HS-5 (cell line): ENCODE results near the gene ASB3.
A peak's percentile ranks its signal among the peaks of the same experiment; 100 is the strongest.
"Not testable (repeated sequence)": the region's sequence is repeated elsewhere in the genome, so short reads cannot be mapped to it uniquely, and the experiment has no call there.

Source experiments
- DNase-seq: peaks from one replicate; pipeline ENCODE4 v3.0.0-alpha.2; 2012; ENCODE audit warnings: low read depth

Gene ASB3

DNA sequence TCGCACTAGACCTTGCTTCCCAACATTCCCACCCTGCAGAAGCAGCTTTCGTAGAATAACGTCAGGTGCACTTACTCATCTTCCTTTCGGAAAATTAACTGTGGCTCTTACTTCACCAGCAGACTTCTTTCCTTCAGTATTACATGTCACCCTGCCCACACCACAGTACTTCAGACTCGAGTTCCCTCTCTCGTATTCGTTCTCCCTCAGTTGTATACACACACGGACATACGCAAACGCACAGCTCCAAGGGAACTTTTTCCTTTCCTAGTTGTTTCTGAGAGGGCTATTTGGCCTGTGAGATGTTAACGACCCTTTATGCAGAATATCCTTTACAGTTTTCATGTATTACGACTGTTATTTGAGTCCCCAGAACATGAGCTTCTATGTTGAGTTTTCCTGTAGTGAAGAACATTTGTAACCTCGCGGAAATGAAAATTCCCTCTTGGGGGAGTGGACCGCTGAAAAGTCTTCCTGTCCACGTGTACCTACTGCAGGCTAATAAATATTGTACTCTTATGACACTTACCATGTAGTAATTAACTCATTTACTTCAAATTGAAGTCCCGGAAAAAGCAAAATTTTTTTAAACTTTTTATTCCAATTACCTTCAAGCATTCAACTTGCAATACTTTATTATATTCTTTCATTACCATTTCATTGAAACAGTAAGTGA lies 999 bp upstream of the ASB3 start:
- no peak for DNase-seq

DNA sequence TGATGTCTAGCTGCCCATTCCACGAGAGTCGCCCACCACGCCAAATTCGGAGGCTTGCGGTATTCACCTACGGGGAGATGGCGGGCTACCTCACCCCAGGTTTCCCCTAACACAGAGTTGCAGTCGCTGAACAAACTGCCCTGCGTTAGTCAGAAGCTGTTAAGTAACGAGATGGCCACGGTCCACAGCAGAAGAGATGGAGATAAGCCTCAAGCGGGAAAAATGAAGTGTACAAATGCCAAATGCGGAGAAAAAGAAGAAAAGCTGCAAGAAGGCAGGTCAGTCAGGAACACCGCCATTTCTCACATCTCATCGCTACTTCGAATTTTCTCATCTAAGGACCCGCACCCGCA lies 425 bp downstream of the ASB3 start:
- peak; percentile 25 for DNase-seq

DNA sequence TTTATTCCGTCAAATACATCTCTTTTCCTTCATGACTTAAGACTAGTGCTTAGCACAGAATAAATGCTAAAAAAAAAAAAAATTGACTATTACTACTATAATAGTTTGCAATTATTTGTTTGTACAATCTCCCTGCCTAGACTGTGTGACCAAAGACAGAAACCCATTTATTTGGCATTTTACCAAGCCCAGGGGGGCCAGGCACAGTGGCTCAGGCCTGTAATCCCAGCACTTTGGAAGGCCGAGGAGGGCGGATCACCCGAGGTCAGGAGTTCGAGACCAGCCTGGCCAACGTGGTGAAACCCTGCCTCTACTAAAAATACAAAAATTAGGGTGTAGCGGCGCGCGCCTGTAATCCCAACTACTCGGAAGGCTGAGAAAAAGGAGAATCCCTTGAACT lies 1.4 kb downstream of the ASB3 start:
- DNase-seq, result no peak

DNA sequence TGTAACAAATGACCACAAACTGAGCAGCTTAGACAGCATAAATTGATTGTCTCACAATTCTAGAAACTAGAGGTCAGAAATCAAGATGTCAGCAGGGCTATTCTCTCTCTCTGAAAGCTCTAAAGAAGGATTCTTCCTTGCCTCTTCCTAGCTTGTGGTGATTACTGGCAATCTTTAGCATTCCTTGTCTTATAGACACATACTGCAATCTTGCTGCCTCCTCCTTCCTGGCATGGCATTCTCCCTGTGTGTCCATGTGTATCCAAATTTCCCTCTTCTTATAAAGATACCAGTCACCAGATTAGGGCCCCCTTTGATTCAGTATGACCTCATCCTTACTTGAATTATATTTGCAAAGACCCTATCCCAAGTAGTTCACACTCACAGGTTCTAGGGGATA lies 2.3 kb downstream of the ASB3 start:
- no peak for DNase-seq

DNA sequence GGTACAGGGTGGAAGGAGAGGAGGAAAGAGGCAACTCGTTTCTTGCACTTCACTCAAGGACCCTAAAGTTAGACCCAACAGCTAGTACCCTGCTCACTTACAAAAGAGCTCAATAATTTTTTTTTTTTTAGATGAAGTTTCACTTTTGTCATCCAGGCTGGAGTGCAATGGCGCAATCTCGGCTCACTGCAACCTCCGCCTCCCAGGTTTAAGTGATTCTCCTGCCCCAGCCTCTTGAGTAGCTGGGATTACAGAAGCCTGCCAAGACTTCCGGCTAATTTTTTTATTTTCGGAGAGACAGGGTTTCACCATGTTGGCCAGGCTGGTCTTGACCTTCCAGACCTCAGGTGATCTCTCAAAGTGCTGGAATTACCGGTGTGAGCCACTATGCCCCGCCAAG lies 4.1 kb downstream of the ASB3 start:
- DNase-seq, result no peak

DNA sequence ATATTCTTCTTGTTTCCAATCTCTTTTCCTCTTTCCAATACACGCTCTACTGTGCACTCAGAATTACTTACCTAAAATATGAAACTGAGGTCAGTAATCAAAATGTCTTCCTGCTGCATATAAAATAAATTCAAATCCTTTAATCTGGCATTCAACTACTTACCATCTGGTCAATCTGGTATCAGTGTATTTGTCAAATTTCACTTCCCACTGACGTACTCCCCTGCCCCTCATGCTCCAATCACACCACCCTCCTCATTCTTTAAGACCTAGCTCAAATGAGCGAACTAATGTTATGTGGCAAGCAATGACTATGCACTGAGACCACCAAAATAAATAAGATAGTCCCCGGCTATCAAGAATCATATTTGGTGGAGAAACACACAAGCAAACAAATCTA lies 6.7 kb downstream of the ASB3 start:
- no peak for DNase-seq

DNA sequence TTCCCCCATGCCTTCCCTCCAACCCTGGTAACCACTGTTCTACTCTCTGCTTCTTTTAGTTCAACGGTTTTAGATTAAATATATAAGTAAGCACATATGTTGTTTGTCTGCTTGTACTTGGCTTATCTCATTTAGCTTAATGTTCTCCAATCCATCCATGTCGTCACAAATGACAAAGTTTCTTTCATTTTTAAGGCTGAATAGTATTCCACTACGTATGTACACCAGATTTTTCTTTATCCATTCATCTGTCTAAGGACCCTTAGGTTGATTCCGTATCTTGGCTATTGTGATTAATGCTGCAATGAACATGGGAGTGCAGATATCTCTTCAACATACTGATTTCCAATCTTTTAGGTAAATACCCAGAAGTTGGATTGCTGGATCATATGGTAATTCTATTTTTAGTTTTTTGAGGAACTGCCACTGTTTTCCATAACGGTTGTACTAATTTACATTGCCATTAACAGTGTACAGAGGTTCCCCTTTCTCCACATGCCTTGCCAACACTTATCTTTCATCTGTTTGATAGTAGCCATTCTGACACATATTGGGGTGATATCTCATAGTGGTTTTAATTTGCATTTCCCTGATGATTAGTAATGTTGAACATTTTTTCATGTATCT lies 8.1 kb downstream of the ASB3 start:
- DNase-seq, result no peak

DNA sequence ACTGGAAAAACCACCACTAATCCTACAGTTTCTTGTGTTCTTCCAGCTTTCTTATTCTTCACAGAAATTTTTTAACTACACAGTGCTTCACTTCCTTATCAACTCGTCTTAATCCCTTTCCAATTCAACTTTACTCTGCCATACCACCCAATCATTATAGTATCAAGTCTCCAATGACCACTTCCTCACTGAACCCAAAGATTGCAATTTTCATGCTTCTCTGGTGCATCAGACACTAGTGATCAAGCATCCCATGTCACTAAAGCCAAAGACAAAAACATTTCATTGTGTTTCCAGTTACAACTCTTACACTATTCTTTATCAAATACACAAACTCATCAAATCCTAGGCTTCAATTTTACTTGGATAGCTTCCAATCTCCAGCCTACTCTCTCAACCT lies 9.6 kb downstream of the ASB3 start:
- DNase-seq, result no peak

DNA sequence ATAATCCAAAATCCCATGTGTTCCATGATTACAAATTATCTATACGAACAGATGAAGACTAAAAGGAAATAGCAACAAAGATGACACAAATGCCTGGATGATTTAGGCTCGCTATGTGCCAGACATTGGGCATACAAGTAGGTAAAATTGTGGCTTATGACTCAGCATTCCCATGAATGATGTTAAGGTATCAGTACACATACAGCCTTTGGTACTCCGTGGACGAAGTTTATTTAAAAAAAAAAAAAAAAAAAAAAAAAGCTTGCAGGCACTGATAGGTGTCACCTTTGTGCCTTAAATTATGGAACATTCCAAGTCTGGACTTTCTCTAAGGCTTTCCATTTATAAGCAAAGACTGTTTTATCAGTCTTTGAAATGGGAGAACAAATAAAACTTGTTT lies 16.5 kb downstream of the ASB3 start:
- DNase-seq, result no peak

DNA sequence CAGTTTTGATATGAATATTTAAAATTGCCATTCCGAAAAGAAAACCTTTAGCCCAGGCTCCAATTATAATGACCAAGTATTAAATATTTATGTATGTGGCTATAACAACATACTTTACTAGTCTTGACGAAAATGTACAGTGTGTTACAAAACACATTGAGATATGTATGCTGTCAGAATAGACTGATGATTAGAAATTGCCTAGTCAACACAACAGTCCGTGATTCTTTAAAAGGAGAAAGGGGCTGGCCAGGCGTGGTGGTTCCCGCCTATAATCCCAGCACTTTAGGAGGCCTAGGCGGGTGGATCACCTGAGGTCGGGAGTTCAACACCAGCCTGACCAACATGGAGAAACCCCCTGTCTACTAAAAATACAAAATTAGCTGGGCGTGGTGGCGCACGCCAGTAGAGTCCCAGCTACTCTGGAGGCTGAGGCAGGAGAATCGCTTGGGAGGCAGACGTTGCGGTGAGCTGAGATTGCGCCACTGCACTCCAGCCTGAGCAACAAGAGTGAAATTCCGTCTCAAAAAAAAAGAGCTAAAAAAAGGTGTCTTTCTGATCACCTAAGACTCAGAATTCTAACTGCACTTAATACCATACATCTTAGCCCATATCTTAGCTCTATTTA lies 17.3 kb downstream of the ASB3 start:
- DNase-seq, result no peak

DNA sequence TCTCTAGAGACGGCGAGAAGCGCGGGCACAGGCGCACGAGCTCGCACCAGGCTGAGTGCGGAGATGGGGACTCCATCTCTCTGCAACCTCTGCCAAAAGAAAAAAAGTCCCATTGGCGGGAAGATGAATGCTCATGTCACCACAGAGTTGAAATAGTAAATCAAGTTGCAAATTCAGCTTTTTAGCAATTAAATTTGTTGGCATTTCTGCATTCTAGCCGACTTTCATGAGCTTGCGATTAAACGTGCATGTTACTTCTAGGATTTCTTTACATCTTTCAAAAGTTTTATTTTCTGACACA lies 18.6 kb downstream of the ASB3 start:
- no peak for DNase-seq

DNA sequence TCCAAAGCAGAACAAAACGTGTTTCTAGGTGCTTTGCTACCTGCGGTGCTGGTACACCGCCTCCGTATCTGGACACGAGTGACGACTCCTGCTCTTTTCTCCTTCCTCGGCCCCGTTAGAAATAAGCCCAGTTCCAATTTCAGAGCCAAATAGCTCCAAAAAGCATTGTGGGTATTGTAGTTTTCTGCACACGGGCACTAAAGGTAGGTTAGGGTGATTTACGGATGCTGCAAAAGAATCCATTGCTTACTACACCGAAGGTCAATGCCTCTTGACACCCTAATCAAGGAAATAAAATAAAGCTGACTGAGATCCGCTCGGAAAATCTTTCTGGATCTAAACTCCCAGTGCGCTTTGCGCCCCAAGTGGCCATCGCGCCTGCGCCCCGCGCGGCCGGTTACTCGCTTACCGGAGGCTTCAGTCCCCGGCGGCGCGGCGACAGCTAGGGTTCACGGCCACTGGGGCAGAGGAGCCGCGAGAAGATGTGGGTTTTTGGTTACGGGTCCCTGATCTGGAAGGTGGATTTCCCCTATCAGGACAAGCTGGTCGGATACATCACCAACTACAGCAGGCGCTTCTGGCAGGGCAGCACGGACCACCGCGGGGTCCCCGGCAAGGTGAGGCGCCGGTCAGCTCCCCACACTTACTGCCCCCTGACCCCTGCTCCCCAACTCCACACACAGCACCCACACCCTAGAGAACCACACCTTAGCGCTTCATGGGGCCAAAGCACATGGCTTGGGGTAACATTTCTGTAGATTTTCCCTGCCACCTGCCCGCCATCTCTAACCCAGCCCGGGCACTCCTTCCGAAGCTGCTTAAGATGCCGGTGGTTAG lies 19.1 kb downstream of the ASB3 start, which contains the start of gene CHAC2:
CHAC2 (plus strand) TSS at position 400 of the 837 bp plus-strand sequence; CDS start at position 483, 83 bp downstream.
- DNase-seq, result peak; percentile 57

DNA sequence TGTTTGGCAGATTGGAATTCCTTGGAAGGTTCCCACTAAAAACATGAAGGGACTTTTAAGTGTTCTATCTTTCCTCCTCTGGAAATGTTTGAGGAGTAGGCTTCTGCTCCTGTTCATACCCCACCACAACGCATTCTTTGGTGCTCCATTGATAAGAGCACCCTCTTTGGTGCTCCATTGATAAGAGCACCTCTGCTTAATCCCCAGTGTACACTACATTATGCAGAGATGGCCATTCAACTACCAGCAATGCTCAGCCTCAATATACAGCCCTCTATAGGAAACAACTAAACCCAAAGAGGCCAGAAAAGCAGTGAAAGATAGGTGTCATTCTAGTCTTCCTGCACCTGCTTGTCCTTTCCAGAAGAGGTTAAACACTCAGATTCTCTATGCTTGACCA lies 21.0 kb downstream of the ASB3 start:
- no peak for DNase-seq

DNA sequence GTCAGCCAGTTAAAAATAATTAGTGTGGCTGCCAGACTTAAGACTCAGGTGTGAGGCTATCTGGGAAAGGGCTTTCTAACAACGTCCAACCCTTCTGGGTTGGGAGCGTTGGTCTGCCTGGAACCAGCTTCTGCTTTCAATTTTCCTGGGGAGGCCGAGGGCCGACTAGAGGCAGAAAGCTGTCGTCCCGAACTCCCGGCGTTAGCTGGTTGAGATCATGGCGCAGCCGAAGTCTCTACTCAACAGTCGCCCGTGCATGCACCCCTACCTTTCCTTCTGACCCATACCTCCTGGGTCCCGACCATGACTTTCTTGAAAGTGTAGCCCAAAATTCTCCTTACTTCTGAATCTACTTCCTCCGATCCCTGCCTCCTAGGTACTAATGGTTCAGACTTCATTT lies 29.5 kb downstream of the ASB3 start:
- not testable (repeated sequence) for DNase-seq

DNA sequence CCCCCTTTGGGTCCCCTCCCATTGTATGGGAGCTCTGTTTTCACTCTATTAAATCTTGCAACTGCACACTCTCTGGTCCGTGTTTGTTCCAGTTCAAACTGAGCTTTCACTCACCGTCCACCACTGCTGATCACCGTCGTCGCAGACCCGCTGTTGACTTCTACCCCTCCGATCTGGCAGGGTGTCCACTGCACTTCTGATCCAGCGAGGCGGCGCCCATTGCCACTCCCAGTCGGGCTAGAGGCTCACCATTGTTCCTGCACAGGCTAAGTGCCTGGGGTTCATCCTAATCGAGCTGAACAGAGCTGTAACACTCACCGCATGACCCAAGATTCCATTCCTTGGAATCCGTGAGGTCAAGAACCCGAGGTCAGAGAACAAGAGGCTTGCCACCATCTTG lies 30.1 kb downstream of the ASB3 start:
- no peak for DNase-seq

DNA sequence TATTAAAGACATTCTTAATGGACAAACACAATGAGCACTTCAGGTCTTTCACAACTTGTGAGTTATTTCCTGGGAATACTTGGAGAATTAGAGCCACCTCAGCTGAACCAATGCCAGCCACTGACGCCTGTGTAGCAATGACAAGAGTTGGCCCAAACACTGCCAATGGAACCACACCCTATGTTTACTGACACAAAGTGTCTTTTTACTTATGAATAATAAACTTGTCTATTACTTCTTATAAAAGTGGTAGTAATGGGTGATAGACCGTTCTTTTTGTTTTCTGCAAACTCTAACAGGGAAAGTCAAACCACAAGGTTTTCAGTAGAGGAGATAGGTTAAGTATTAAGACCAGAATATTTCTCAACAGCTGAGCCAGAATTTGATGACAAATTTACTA lies 31.6 kb downstream of the ASB3 start:
- no peak for DNase-seq

DNA sequence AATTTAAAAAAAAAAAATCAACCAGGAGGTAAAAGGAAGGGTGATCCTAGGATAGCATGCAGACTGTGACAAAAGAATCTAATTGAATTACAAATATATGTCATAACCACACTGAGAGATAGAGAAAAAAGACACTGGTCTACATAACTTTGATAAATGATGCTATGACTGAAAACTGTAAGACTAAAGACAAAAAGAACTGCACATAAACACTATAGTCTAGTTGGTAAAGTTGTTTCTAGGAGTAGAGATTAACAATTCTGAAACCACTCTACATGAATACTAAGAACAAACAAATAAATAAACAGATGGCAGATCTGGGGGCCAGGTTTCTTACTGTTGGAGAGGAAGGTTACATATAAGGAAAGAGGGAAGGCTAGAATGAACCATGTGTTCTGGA lies 33.7 kb downstream of the ASB3 start:
- no peak for DNase-seq

DNA sequence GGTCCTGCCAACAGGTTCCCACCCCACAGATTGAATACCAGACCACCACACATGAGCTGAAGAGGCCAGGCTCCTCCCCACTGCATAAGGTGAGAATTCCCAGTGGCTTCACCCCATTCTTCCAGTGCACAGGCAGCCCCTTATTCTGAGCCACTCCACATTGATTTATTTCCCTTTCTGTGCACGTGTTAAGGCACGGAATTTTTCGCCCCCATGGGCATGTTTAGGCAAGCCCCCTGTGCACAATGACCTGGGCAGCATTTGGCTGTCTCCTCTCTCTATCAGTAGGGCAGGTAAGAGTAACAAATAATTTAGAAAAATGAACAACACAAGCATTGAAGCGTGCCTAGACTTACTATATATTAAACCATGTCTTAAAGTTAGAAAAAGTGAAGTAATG lies 34.4 kb downstream of the ASB3 start:
- DNase-seq, result no peak

DNA sequence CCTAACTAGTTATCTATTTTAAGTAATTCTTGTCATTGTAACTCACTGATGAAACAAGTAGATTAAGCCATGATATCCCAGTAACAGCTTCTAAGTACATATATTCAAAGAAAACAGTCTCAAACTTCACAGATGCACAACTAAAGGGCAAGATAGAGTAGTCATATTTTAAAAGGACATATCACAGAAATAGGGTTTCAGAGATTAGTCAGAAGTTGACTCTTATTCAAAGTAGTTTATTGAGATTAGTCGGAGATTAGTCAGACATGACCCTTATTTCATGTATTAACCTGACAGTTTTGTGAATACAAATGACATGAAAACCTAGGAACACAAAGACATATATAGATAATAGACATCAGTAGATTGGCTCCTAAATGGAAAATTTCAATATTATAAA lies 35.0 kb downstream of the ASB3 start:
- DNase-seq, result peak; percentile 57

DNA sequence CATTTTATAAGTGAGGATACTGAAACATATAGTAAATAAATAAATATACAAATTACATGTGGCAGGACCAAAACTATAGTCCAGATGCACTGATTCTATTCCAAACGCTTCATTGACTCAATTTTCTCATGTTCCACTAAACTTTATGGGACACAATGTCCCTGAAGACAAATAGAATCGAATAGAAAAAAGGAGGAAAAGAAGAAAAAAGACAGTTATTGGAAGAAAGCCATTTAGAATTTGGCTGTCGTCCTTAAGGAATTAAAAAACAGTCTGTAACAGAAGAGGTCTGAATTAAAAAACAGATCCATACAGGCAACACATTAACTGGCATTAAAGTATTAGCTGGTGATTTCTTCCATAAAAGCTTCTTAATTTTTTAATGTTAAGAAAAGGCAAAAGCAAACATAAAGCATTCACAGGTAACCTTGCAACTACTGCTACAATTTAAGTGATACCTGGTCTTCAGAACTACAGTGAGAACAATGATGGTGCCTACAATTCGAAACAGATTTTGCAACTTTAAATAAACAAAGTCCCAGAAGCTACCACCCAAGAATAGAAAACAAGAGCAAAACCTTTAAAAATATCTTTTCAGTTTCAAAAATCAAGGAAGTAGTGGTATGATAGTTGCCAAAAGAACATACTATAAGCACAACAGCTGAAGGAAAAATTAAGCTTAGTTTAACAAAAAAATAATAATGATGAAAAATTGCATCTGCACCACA lies 36.5 kb downstream of the ASB3 start:
- no peak for DNase-seq

DNA sequence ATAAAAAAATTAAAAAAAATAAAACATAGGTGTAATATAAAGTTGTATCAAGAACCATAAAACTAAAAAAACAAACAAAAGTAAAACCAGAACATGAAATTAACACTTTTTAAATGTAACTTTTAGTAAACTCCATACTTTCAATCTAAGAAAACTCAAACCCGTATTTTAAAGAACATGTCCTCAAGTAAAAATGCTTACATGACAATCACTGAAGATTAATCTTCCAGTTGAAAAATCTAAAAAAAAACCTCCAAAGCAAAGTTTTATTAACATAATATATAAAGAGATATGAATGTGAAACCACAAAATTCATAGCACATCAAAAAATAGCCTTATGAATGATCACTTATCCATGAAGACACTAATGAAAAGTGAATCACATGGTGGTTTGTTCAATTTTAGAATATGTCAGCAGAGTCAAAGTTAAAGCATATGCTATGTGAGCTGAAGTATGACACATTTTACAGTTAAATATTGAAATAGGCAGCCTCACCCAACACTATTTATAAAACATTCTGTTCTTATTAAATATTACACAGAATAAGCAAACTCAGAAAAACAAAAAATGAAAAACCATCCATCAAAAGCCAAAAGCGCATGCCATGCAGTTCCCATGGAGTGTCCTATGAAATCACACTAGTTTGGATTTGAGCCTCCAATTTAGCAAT lies 42.2 kb downstream of the ASB3 start:
- DNase-seq, result no peak

DNA sequence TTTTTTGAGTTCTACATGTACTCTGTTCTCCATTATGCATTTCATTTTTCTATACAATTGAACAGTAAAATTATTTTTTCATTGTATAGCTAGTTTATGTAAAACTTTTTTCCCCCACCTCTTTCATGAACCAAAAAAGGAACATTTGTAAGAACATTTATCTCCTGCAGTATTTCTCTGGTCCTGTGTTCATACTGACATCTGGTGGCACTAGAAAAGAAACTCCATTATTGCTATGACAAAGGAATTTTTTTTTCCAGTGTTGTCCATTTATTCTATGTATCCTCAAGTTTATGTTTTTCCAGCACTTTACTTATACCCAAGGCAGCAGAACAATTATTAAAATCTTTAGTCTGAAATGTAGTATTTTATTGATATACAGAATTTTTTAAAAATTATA lies 46.6 kb downstream of the ASB3 start:
- DNase-seq, result no peak
